Hematopoietic multipotent progenitor cell treated with erythropoietin and hydrocortisone succinate and interleukin-3 and kit ligand, for 15 days (in vitro differentiated cells): ENCODE results near the gene RTN4RL1.

Source experiments
- DNase-seq: peaks from one replicate; pipeline ENCODE4 v3.0.0-alpha.2; 2015; ENCODE audit warnings: low spot score

RTN4RL1 gene

DNA sequence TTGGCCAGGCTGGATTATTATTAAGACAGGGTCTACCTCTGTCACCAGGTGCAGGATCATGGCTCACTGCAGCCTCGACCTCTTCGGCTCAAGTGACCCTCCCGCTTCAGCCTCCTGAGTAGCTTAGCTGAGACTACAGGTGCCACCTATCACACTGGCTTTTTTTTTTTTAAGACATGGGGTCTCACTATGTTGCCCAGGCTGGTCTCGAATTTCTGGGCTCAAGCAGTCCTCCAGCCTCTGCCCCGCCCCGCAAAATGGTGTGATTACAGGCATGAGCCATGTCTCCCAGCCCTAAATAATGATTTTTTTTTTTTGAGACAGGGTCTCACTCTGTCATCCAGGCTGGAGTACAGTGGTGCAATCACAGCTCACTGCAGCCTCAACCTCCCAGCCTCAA is 22.5 kb upstream of the RTN4RL1 start:
- no peak for DNase-seq

DNA sequence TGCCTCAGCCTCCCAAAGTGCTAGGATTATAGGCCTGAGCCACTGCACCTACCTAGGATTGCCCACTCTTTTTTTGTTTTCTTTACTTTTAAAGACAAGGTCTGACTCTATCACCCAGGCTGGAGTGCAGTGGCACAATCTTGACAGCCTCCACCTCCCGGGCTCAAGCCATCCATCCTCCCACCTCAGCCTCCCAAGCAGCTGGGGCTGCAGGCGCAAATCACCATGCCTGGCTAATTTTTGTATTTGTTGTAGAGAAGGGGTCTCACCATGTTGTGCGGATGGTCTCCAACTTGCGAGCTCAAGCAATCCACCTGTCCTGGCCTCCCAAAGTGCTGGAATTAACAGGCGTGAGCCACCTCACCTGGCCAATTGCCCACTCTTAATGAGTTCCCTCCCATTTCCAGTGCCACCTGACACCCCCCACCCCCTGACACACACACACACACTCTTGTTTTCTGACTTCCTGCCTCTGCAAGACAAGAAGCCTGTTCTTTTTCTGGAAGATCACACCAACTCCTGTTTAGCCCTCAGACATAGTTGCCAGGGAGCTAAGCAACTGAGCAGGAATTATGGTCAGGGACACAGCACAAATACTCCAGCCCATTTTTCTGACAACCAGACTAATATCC is 19.2 kb upstream of the RTN4RL1 start:
- DNase-seq: no peak

DNA sequence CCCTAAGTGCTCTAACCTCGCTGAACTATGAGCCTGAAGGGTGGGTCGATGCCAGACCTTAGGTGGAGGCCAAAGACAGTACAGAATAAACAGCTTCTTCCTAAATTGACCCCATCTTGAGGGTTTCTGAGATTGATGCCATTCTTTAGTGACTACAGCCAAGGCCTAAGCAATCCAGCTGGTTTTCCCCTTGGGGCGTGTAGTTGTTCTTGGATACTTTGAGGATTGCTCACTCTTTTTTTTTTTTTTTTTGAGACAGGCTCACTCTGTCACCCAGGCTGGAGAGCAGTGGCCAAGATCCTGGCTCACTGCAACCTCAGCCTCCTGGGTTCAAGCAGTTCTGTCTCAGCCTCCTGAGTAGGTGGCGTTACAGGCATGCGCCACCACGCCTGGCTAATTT is 18.7 kb upstream of the RTN4RL1 start:
- no peak for DNase-seq

DNA sequence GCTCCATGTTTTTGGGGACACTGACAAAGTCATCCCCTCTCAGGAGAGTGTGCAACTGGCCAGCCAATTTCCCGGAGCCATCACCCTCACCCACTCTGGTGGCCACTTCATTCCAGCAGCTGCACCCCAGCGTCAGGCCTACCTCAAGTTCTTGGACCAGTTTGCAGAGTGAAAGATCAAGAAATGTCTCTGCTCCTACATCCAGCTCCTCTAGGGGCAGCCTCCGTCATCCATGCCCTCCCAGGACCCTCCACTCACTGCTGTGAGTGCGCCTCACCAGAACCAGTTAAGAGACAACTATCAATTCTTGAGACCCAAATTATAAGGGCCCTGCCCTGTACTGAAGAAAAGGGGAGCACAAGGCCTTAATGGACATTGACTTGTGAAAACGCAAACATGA is 17.8 kb upstream of the RTN4RL1 start:
- DNase-seq: no peak

DNA sequence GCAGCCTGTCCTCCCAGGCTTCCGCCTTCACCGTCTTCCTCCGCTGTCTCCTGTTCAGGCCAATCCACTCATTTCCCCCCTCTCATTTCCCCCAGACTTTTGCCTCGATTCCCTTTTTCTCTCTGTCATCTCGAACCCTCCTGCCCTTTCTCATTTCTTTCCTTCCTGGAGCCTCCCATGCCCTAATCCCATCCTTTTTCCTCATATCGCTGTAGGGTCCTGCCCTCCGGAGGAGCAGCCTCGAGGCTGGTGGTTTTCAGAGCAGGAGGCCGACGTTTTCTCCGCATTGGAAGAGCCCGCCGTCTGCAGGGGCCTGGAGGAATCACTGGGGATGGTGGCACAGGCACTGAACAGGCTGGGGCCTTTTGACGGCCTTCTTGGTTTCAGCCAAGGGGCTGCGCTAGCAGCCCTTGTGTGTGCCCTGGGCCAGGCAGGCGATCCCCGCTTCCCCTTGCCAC is 17.3 kb upstream of the RTN4RL1 start:
- DNase-seq: no peak

DNA sequence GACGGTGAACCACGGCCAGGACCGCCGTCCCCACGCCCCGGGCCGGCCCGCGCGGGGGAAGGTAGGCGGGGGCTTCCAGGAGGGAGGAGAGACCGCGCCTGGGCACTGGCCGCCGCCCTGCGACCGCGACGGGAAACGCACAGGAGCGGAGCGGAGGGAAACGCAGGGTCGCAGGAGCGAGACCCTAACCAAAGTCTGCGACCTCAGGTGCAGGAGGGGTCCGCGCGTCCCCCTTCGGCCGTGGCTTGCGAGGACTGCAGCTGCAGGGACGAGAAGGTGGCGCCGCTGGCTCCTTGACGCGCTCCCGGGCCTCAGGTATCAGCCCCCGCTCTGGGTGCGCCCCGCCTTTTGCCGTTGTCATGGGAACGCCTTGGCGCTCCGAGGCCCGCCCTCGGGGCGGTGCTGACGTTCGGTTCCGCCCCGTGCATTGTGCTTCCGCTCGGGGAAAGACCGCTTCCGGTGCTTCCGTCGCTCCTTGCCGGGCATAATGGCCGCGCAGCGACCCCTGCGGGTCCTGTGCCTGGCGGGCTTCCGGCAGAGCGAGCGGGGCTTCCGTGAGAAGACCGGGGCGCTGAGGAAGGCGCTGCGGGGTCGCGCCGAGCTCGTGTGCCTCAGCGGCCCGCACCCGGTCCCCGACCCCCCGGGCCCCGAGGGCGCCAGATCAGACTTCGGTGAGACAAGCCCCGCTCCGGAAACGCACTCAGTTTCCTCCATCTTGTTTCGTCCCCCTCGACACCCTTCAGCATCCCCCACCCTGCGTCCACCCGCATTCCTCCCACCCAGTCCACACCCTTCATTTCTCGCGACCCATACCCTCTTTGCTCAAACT is 16.6 kb upstream of the RTN4RL1 start, which contains the start of gene OVCA2:
Gene OVCA2, plus strand, starts transcription at position 462 of the 829 bp plus-strand sequence. Its CDS starts 26 bp downstream, at position 488.
- DNase-seq: peak; percentile 97

DNA sequence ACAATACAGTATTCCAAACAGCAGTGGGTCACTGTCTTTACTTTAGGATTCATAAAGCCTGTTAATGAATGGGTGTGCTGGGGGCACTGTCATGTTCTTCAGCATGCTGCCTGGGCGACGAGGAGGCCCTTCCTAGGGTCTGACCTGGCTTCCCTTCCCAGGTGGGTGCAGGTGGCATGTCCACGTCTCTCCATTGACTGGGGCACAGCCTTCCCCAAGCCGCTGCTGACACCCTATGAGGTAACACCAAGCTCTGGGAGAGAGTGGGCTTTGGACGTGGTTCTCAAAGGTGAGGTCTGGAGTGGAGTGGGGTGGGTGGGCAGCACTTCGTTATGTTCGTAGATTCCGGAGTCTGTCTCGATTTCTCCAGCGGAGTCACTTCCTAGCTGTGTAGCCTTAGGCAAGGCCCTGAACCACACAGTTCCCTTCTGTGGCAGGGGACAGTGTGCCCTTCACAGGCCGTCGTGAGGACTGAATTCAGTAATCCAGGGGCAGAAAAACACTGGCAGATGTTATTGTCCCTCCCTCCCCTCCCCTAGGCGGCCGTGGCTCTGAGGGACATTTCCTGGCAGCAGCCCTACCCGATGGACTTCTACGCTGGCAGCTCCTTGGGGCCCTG is 15.9 kb upstream of the RTN4RL1 start:
- DNase-seq: no peak

DNA sequence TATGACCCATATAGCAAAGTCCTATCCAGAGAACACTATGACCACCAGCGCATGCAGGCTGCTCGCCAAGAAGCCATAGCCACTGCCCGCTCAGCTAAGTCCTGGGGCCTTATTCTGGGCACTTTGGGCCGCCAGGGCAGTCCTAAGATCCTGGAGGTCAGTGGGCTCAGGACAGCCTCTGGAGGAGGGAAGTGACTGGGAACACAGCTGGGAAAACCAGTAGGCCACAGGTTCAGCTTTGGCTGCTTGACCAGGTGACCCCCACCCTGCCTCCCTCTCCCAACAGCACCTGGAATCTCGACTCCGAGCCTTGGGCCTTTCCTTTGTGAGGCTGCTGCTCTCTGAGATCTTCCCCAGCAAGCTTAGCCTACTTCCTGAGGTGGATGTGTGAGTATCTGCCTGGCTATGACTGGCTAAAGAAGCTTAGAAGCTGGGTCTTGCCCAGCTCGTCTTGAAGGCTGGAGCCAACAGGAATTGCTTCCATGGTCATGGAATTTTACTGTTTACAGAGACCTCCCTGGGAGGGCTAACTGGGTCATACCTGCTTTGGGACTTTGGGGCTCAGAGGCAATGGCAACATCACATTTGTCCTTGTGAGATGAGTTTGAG is 15.2 kb upstream of the RTN4RL1 start:
- no peak for DNase-seq

DNA sequence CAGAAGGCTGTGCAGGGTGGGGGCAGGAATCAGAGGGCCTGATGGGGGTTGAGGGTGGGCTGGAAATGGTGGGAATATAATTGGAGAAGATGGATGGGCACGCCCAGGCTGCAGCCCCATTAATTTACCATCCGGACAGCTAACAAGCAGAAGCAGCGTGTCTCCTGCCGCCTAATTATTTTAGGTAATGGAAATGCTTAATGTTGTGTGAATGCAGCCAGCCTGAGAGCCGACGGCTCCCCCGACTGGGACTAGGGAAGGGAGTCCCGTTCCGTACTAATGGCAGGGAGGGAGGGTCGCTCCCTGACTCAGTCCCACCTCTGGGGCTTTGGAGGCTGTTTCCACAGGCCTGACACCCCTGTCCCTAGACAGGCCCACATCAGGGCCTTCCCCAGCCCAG is 12.0 kb upstream of the RTN4RL1 start:
- DNase-seq: no peak

DNA sequence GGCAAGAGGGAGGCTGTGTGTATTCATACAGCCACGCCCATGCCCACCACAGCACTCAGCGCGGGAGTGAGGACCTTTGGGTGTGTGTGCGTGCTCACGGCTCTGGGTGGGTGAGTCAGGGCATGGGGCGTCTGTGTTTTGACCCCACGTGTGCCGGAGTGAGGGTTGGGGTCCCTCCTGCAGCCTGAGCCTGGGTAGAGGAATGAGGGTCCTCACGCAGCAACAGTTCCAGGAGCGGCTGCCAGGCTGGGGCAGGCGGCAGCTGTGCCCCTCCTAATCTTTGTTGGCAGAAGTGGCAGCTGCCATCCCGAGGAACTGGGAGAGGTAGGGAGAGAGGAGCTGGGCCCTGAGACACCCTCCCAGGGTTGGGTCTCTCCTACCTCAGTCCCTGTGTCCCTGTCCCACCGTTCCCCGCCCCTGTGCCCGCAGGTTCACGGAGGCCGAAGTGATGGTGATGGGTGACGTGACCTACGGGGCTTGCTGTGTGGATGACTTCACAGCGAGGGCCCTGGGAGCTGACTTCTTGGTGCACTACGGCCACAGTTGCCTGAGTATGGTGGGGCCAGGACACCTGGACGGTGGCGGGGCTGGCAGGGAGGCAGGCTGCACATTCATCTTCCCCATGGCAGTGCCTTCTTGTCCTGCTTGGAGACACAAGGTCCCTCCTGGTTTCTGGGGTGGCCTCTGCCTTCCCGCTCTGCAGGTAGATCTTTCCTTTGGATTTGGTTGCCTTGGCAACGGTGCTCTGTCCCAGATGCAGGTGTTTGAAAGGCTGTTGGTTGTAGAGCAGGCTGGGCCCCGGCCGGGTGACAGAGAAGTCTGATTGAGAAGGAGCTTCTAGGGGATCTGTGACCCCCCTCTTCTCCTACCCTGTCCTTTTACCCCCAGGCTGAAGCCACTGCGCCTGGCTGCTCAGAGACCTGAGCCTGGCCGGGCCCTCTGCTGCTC is 10.7 kb upstream of the RTN4RL1 start:
- no peak for DNase-seq

DNA sequence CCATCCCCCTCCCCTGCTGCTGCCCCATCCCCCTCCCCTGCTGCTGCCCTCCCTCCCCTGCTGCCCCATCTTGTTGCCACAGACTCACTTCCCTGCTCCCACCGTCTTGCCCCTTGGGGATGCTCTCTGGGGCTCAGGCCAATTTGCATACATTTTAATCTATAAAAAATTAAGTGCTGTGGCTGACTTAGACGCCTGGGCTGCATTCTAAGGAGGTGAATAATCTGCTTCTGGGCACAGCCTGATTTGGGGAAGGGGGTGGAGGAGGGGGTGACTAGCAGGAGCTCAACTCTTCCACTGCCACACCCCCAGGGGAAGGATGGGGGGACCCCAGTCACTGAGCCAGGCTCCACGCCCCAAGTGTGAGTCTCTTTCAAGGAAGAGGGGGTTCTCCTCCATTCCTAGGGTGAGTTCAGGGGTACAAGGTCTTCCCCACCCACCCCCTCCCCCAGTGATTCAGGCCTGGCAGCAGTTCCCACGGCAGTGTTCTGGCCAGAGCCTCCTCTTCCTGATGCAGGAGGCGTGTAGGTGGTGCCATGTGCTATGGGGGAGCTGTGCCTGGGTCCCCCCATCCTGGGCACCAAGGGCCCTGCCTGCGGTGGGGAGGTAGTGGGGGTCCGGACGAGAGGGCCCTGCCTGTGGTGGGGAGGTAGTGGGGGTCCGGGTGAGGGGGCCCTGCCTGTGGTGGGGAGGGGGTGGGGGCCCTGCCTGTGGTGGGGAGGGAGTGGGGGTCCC is 9.8 kb upstream of the RTN4RL1 start:
- DNase-seq: no peak

DNA sequence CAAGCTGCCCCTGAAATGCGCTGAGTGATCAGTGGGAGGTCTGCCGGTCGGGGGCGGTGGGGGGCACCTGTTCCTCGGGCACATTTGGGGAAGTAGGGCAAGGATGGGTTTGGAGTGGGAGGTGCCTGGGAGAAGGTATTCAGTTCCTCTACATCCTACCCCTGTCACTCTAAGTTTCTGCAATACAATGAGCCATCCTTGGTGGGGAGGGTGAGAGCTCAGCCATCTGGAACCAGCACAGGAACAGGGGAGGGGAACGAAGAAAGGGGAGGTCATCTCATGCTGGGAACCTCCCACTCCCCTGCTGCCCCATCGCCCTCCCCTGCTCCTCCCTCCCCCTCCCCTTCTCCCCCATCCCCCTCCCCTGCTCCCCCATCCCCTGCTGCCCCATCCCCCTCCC is 9.0 kb upstream of the RTN4RL1 start:
- DNase-seq: no peak

DNA sequence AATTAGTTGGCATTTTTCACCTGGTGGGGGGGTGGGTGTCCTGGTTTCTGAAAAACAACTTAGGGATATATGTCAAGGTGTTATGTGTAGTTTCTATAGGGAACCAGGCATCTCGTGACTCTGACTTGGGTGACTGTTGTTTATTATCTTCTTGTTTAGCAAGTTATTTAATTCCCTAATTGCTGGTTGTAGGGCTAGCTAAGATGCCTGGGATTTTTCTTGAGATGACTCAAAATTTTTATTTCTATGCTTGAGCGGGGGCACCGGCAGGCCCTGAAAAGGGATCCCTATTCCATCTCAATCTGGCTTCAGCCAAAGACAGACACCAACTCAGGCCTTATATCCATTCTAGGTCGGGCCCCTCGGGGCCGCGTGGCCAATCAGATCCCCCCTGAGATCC is 8.0 kb upstream of the RTN4RL1 start:
- DNase-seq: no peak

DNA sequence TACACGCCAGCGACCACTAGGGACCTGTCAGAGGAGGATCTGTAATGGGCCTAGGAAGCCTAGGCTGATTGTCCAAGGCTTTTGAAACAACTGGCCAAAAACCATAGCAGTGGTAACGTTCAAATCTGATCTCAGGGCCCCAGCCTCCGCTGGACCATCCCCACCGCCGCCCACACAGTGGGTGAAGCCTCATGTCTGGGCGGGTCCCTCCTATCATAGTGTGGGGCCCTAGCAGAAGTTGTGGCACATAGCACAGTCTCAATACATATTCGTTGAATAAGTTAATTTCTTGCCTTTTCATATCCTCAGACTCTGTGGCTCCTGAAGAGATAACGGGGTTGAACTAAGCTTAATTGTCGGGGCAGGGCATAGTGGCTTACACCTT is 5.6 kb upstream of the RTN4RL1 start:
- DNase-seq: no peak

DNA sequence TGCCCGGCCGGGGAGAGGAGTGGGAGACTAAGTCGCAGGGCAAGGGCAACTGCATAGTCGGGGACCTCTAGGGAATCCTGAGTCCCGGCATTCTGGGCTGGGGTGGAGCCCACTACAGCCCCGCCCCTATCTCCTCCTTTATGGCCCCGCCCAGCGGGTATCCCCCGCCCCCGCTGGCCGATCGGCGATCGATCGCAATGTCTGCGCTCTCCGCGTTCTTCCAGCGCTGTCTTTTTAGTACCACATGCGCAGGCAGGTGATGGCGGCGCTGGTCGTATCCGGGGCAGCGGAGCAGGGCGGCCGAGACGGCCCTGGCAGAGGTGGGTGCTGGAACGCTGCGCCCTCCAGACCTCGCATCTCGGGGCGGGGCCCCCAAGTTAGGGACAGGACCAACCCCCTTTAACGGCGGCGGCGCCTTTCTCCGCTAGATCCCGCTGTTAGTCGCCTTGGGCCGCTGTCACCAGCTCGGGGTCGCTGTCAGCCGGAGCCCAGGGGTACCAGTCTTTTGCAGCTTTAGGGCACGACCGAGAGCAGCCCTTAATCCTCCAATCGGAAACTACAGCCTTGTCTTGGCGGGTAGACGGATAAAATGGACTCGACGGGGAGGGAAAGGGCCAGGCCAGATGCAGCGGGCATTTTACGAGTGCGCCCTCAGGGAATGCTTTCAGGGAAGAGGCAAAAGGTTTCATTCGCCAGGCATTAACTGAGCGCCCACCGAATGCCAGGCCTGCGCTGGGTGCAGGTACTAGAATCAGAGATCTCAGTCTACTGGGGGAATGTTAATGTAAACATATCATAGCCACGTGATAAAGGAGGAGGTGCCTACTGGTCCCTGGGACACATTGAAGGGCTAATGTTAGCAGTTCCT is 5.0 kb upstream of the RTN4RL1 start, which contains the start of gene DPH1:
Gene DPH1, plus strand, starts transcription at position 243 of the 868 bp plus-strand sequence. Its CDS starts 17 bp downstream, at position 260.
- peak; percentile 88 for DNase-seq

DNA sequence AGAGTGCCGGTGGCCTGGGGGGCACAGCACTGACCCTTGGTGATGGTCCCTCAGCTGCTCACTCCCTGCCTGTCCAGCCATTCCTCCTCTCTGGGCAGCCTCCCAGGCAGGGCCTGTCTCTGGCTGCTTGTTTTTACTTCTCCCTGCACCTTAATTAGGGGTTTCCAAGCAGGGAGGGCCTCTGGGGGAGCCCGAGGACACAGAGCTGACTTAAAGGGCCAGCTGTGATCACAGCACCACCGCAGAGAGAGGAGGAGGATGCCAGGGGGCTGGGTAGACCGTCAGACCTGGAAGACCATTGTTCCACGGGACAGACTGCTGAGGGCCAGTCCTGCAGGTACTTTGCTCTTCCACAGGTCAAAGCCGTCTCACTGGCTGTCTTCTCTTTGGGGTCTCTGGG is 3.6 kb upstream of the RTN4RL1 start:
- no peak for DNase-seq

DNA sequence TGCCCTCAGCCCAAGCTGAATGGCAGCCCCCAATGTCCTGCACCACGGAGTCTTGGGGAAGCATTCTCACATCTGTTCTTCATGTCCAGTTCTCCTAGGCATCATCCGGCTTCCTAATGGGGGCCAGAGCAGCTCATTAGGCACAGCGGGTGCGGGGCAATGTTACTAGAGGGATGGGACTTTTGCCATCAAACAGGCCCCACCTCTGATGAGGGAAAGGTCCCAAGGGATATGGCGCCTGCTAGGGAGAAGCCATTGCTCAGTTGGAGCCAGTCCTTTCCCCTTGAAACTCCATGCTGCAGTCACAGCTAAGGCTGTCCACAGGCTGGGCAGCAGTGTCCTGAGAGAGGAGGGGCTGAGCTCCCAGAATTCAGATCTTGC is 3.1 kb upstream of the RTN4RL1 start:
- DNase-seq: no peak

DNA sequence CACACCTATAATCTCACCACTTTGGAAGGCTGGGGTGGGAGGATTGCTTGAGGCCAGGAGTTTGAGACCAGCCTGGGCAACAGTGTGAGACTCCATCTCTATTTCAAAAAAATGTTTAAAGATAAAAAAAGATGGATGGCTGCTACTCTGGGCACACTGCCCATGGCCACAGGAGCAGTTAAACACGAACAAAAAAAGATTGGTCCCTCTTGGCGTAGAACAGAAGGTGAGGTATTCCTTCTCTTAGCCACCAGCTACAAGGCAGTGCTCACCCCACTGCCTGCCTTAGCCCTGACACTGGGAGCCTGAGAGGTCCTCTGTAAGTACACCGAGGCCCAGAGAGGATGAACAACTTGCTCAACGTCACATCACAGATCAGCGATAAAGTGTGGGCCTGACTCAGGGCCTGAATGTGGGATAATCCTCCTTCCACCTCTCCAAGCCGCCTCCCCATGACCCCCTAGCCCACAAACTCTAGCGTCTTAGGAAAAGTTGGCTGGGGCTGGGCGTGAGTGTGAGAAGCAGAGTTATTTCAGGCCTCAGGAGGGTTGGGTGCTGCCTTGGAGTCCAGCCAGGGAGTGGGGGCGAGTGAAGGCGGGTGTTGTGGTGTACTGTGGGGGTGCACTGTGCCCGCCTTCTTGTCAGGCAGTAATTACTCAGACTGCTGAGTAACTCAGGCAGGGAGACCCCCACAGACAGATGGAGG is 2.5 kb upstream of the RTN4RL1 start:
- no peak for DNase-seq
